HG03469 (cell line): ENCODE data around the gene SLC44A1.

Source experiments
- ATAC-seq: cut with Tn5 transposase; IDR thresholded peaks from one replicate; pipeline ENCODE4 v1.9.1; 2021; ENCODE audit warnings: mild to moderate bottlenecking, moderate library complexity, moderate number of reproducible peaks; ENCODE audit not compliant: unreplicated experiment

Gene SLC44A1

DNA sequence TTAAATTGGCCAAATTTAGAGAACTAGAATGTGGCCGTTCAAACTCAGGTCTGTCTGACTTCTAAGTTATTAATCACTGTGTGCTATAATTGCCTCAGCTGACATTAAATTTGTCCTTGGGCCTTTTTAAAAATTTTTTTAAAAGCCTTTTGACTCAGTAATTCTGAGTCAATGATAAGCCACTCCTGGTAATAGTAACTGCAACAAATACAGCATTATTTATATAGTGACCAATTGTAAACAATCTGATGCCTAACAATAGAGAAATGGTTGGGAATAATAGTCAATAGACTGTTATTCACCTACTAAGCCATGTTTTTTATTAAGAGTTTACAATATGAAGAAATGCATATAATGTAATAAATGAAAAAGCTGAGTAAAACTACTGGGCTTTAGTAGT lies 132.4 kb downstream of the SLC44A1 start:
- ATAC-seq = no peak

DNA sequence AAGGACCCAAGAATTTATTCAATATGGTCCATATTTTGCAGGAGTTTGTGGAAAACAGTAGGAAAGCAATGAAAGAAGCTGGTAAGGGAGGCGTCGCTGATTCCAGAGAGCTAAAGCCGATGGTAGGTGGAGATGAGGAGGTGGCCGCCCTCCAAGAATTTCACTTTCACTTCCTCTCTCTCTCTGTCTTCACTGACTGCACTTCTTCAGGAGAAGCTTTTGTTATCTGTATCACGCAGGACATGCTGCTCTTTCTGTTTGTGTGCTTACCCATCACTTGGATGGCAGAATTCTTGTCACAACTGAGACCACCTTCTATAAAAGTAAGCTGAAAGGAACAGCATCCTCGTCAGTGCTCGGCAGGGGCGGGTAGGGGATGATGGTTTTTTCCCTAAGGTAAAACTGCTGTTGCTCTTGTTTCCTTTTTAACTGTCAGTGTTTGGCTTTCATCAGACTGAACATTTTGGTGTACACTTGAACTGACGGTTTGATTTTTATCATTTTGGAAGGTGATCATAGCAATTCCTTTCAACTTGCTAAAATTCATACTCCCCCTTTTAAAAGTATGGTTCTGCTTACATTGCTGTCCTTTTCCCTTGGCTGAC lies 141.0 kb downstream of the SLC44A1 start:
- ATAC-seq = peak; percentile 98

DNA sequence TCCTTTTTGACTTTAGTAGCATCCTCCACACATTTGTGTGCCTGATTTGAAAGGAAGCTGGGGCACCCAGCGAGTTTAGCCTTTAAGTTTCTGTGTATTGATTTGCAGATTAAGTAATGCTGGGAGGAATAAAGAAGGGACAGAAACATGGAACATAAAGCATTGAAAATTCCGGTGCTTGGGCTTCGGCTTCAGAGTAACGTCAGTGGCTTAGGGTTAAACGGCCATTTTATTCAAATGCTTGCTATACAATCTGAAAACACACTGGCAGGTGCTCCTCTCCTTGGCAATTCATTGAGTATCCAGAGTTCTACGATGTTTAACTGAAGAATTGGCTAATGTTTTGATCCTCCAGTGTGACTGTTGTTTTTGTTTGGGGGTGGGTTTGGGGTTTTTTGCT lies 145.3 kb downstream of the SLC44A1 start:
- ATAC-seq = no peak

DNA sequence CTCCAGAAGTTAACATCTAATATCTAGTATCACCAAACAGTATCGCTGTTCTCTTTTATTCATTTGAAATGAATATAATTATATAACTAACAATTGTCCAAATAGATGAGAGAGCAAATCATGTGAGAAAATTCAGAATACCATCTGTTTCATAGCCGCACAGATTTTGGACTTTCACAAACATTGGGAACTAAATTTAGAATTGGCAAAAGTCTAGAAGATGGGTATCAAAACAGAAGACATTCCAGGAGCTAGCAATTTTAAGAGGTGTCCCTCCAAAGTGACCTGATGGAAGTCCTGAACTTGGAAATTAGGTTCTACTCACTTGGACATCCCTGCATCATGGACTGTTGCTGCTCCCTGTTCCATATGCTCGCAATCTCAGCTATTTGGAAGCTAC lies 146.4 kb downstream of the SLC44A1 start:
- no peak for ATAC-seq

DNA sequence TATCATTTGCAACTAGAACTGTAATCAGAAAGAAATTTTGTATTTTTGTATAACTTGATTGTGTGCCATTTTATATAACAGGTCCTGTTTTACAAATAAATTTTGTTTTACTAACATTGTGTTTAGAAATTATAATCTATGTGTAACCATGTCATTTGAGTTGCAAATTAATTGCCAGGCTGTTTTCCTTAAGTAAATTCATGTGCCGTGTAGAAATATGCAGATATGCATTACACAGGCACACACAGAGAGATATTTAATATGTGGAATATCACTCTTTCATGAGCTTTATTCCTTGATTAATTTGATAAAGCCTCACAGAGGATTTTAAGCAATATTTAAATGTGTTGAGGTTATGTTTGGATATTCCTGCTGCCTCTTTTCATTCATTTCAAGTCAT lies 146.8 kb downstream of the SLC44A1 start:
- no peak for ATAC-seq

DNA sequence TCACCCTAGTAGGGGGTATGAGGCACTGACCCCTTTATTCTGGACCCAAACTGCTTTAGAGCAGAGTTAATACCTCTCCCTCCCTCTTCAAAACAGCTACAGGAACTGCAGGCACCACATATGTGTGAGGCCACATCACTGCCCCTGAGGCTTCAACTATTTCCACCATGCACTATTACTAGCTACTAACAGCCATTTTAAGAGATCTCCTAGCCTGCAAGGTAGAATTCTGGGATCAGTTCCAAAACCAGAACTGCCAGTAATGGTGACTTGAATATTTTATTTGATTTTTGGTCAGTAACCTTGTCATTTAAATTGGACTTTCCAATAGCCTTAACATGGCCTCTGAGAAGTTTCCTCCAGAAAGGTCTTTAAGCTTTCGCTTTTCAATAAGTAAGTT lies 148.1 kb downstream of the SLC44A1 start:
- no peak for ATAC-seq

DNA sequence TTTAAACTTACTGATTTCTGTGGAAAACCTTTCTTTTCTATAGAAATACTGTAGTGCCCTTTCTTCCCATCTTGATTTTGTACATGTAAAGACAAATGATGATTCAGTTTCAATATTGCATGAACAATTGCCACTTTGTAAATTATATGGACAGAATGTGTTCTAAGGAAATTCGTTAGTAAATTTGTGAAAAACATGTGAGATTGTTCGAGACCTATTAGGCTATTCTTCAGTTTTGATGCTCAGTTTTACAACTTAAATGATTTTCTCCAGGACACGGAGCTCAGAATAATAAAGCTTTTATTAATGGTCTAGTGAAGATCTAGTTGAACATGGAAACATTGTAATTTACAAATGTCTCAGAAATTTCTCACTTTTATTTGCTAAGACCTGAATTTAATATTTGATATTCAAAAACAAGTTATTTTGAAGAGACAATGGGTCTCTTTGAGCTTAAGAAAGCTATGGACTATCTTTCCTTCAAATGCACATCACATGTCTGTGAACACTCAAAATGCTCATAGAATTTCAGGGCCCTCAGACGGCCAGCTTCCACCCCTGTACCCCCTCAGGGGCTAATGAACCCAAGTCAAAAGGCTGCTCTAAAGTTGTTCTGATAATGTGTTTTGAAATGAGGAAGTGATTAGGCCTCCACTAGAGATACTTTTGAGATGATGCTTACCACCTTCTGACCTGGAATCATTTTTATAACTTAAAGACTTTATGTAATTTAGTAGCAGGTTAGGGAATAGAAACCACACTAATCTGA lies 149.3 kb downstream of the SLC44A1 start:
- ATAC-seq = no peak

DNA sequence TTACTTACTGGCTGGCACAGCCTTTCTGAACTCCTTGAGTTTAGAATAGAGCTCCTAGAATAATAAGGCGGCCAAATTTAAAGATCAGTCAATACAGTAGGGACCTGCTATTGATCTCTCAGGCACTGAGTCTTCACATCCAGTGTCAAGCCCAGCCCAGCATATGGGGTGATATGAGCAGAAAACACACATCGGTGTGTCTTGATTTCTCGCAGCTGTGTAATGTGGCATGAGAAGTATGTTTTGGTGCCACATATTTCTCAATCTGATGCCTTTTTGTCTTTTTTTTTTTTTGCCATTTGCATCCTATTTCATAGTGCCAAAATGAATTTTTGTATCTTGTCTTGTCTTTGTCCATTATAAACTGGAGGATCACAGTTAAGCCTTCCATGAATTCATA lies 152.0 kb downstream of the SLC44A1 start:
- ATAC-seq = no peak

DNA sequence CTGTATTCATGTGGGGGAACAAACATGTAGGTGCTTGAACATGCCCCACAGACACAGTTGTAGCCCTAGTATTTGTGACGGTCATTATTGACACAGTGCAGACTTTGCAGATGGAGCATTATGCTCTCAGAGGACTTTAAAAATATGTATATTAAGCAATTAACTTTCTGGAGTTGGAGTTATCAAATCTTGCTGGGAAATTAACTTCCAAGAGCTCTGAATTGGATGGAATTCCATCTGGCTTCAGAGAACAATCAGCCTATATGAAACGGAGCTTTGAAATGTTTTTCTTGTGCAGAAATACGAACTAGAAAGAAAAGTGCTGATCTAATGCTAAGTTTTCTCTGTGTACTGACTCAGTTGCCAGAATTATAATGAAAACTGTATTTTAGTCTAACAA lies 152.4 kb downstream of the SLC44A1 start:
- no peak for ATAC-seq

DNA sequence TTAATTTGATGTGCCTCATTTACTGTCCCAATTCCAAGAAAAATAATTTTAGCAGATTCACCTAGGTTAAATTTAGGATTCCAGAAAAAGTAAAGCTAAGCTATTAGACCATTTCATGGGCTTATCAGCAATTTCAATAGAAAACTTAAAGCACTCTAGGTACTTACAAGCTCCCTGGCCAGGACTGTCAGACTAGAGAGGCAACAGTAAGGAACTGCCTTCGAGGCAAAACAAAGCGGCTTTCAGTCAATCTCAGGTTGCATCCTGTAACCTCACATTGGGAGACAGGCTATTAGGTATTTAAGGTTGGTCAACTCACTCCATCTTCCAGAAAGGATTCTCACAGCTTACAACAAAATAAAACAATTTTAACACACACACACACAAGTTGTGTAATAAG lies 154.7 kb downstream of the SLC44A1 start:
- no peak for ATAC-seq

DNA sequence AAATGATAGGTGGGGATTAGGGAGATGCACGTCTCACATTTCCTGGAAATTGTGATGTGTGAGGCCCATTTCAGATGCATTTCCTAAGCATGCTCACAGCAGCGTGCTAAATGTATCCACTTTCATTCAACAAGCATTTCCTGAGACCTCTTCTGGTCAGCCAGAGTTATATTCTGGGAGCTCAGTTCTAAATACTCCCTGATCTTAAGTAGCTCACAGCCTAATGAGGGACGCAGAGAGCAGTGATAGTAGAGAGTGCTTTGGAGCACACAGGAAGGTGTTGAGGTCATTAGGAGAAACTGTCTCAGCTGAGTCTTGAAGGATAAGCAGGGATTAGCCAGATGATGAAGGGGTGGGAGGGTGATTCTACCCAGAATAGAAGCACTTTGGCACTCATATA lies 157.2 kb downstream of the SLC44A1 start:
- no peak for ATAC-seq

DNA sequence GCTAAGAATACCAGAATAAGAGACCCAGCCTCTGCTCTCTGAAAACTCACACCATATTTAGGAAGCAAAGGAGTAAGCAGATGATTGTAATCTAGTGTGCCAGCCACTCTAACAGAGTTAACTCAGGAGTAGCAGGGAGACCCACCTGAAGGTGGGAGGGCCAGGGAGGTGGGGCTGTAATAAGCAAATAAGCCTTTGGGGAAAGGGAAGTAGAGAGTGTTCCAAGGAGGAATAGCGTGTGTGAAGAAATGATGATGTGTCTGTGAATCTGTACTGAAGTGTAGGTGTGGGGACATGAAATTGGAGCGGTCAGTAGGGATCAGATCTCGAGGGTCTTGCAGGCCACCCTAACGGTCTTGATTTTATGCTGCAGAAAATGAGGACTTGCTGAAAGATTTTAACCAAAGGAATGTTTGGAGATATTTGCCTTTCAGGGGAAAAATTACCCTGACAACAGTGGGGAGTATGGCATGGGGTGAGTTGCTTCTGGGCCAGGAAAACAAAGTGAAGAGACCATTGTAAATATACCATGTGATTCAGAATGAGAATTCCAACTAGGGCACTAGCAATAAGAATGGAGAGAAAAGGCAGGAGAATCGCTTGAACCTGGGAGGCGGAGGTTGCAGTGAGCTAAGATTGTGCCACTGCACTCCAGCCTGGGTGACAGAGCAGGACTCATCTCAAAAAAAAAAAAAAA lies 159.2 kb downstream of the SLC44A1 start:
- no peak for ATAC-seq

DNA sequence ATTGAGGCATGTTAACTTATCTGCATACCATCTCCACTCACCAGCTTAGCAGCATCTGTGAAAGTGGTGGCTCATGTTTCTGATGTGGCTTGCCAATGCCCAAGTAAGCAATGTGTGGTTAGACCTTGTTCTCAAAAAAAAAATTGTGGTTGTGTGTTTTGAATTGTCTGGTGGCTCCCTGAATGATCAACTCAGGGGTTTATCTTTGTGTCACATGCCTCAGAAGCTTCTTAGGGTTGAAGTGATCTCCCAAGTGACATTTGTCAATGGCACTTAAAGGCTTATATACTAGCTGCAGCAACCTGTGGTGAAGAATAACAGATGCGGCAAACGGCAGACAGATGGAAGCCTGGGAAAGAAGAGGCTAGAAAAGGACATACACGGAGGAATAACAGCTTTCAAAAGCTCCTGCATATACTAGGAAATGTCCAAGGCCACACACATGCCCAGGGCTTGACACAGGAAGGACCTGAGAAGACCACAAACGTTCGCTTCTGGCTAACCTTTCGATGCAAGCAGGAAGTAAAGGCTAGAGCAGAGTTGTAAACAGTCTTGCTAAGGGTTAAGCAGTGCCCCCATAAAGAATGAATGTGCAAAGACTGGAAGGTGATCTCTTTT lies 161.2 kb downstream of the SLC44A1 start:
- peak; percentile 96 for ATAC-seq

DNA sequence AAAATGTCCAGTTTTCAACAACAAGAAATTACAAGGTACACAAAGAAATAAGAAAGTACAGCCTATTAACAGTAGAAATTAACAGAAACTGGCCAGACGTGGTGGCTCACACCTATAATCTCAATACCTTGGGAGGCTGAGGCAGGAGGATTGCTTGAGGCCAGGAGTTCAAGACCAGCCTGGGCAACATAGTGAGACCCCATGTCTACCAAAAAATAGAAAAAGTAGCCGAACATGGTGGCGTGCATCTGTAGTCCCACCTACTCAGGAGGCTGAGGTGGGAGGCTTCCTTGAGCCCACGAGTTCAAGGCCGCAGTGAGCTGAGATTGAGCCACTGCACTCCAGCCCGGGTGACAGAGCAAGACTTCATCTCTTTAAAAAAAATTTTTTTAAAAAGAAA lies 161.9 kb downstream of the SLC44A1 start:
- ATAC-seq = no peak

DNA sequence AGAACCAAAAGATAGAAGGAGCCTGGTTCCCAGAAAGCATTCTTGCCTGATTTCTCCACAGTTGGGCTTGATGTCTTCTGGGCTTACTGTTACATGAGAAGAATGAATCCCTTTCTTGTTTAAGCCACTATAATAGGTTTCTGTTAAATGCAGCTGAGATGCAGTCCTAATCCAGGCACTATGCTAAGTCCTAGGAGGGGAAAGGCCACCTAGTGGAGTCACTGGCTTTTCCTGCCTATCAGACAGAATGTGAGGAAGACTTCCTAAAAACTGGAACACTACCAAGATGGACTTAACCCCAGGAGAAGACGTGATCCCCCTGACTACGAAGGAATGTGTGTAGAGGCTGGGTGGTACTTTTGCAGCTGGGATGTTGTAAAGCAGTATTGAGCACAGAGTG lies 169.1 kb downstream of the SLC44A1 start:
- ATAC-seq = no peak

DNA sequence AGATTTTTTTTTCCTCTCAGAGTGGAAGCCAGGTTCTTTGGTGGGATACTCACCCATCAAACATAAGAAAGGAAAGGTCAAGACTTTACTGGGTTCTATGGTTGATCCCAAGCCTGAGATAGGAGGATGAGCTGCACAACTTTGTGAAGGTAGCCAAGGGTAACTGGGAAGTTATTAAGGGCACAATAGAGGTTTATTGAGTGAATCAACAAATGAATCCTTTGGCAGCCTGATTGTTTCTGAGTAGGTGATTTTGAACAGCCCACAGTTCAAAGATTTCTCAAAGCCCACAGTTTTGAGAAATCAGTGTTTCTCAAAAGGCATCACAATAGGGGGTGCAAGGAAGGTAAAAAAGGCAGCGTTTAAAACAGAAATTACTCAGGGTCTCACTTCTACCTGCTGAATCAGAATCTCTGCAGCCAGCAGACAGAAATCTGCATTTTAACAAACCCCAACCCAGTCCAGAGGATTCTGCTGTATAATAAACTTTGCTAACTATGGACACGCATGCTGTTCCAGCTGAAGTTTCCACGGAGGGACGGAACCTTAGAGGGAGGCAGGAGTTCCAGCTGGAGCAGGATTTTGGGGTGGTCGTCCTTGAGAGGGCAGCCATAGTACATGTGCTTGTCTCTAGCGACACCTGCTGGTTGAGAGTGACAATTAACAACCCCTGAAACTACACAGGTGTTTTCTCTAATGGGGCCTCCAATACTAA lies 170.7 kb downstream of the SLC44A1 start:
- ATAC-seq = peak; percentile 55

DNA sequence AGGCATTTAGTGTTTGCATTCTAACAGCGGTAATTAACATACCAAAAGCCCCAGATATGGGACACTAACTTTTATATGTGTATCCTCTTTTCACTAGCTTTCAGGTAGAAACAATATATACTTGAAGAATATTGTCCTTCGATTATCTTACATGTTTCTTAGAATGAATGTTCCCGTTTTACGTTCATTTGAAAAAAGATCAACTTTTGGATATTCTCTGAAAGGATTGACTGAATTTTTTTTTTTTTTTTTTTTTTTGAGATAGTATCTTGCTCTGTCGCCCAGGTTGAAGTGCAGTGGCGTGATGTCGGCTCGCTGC lies 171.2 kb downstream of the SLC44A1 start:
- ATAC-seq = no peak

DNA sequence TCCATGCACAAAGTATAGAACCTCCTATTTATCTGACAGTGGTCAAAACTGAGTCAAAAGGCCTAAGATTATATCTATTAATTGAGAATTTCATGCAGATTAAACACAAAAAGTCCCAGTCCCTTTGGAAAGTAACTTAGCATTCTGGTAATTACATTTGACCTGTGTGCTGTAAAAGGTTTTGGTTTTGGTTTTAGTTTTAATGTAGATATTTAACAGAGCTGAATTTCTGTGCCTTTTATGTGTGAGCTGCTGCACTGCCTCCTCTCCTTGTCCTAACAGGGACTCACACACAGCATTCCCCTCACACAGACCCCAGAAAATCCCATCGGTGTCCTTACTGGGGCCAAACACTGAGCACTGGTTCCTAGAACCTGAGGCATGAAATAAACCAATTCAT lies 172.4 kb downstream of the SLC44A1 start:
- ATAC-seq = no peak

DNA sequence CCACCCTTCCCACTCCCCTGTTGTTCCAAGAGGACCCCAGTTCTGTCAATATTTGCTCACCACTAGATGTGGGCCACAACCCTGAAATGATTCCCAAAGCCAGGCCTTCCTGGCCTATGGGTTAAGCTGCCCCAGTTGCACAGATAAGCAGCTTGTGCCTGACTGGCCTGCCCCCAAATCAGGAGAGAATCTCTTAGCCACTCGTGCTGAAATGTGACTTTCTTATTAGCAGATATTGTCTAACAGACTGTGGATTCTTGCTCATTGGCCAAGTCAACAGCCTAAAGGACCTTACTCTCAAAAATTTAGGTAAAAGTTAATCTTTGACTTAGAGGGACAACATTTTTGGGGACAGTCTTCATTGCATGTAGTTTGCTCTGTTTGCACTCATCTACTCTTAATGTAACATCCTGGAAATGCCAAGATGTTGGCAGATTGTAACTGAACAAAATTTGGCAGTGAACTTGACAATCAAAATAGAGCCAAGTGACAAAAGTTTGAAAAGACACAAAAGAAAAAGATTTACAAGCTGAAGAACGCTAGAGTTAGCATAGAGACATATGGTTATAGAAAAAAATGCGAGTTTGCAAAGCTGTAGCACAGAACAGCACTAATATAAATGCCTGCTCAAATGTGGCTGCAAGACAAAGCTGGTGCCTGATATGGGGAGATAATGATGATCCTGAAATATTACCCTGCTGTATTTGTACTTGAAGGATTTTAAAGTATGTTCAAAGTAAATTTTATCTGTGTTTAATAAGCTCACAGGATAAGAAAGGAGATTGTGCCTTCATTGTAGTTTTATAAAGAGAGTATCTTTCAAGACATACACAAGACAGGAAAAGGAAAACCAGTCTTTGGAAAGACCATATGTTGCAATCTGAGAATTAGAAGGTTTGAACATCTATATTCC lies 174.4 kb downstream of the SLC44A1 start:
- no peak for ATAC-seq
